NCI-H2196 treated with DMSO at 0.1 percent for 48 hours (cell line): Measurements from ENCODE around the gene CTBP1.
A peak's percentile ranks its signal among the peaks of the same experiment; 100 is the strongest.
"Not testable (repeated sequence)": the region's sequence is repeated elsewhere in the genome, so short reads cannot be mapped to it uniquely, and the experiment has no call there.

Source experiments
- DNase-seq: peaks from one replicate; lab custom pipeline; 2025; ENCODE audit not compliant: unreplicated experiment; lab: John Stamatoyannopoulos, UW

Gene CTBP1

GRCh38 chr4:1248245-1249147 lies at the start of gene CTBP1:
TSS of gene CTBP1 (minus strand) at chr4:1249130. CDS start at chr4:1241331, 7,799 bp downstream.
- DNase-seq = peak; percentile 70

- DNase-seq = no peak
These were observed 49.5 kb upstream of the CTBP1 start for GRCh38 chr4:1298461-1298860.

GRCh38 chr4:1297456-1298325 lies 48.8 kb upstream of the CTBP1 start:
- DNase-seq = no peak

GRCh38 chr4:1297023-1297395 lies 48.1 kb upstream of the CTBP1 start:
- no peak for DNase-seq

GRCh38 chr4:1296324-1297022 lies 47.5 kb upstream of the CTBP1 start:
- DNase-seq = no peak

- no peak for DNase-seq
These were observed 46.6 kb upstream of the CTBP1 start for GRCh38 chr4:1295405-1296055.

GRCh38 chr4:1294891-1295290 lies 46.0 kb upstream of the CTBP1 start:
- DNase-seq = no peak

GRCh38 chr4:1294424-1294823 lies 45.5 kb upstream of the CTBP1 start:
- DNase-seq = no peak

- no peak for DNase-seq
These were observed 45.1 kb upstream of the CTBP1 start for GRCh38 chr4:1293991-1294390.

- no peak for DNase-seq
These were observed 44.6 kb upstream of the CTBP1 start for GRCh38 chr4:1293531-1293941.

GRCh38 chr4:1292703-1293011 lies 43.7 kb upstream of the CTBP1 start:
- not testable (repeated sequence) for DNase-seq

GRCh38 chr4:1291996-1292702 lies 43.2 kb upstream of the CTBP1 start:
- DNase-seq = no peak

- DNase-seq = no peak
These were observed 42.2 kb upstream of the CTBP1 start for GRCh38 chr4:1291091-1291490.

GRCh38 chr4:1290165-1290977 lies 41.4 kb upstream of the CTBP1 start:
- DNase-seq = no peak

- DNase-seq = peak; percentile 96
These were observed 40.6 kb upstream of the CTBP1 start, which contains the start of gene MAEA for GRCh38 chr4:1289207-1290164. TSS of gene MAEA (plus strand) at chr4:1289891. CDS start at chr4:1289914, 23 bp downstream.

GRCh38 chr4:1288786-1289185 lies 39.9 kb upstream of the CTBP1 start:
- no peak for DNase-seq

- DNase-seq = no peak
These were observed 37.0 kb upstream of the CTBP1 start for GRCh38 chr4:1285790-1286553.
